PC-9 (cell line): ENCODE data around the gene LDLRAD3. TPM values are rescaled to one million over a fixed set of nuclear protein-coding genes. Genes with fewer than 3 reads are reported as not detected.

Experiments
- BruUV-seq: library from RNA; stranded (reverse); fragments of 400-500 nt; replicated peaks from 2 replicates; lab custom pipeline; 2021; lab: Mats Ljungman, UMichigan
- CTCF ChIA-PET: fragments of 300-600 bp; sonication (Branson Sonifier 250); formaldehyde crosslinking; loops from one replicate; lab custom pipeline; 2022; ENCODE audit warnings: antibody characterized with exemption; lab: Charles Lee
- POLR2A ChIA-PET: fragments of 300-600 bp; sonication (Branson Sonifier 250); formaldehyde crosslinking; loops from one replicate; lab custom pipeline; 2022; ENCODE audit warnings: antibody characterized with exemption; ENCODE audit not compliant: unreplicated experiment; lab: Charles Lee
- DNase-seq, 2 experiments: peaks; one replicate each; pipeline versions ENCODE4 v3.0.0 to v3.0.0-alpha.2; 2015 to 2022; ENCODE audit warnings: mixed read lengths in 1 of 2
- H2AFZ ChIP-seq: fragments of 200-600 bp; sonication (generic); 2 replicates; pipeline ENCODE4 v1.8.1; 2017; ENCODE audit warnings: antibody characterized with exemption
- H3F3A ChIP-seq: fragments of 200-600 bp; sonication (generic); 2 replicates; pipeline ENCODE4 v1.8.1; 2017; ENCODE audit warnings: antibody characterized with exemption, mild to moderate bottlenecking, low read depth; ENCODE audit not compliant: insufficient read depth
- H3K27ac ChIP-seq: fragments of 200-600 bp; sonication (generic); 2 replicates; pipeline ENCODE4 v1.6.1; 2016; ENCODE audit warnings: mixed run types
- H3K27me3 ChIP-seq: fragments of 200-600 bp; sonication (generic); 2 replicates; pipeline ENCODE4 v1.6.1; 2016; ENCODE audit warnings: low read depth, mixed run types; ENCODE audit not compliant: insufficient read depth
- H3K36me3 ChIP-seq: fragments of 200-600 bp; sonication (generic); 2 replicates; pipeline ENCODE4 v1.6.1; 2016; ENCODE audit warnings: low read depth, mixed run types
- H3K4me1 ChIP-seq: fragments of 200-600 bp; sonication (generic); replicated peaks from 2 replicates; pipeline ENCODE4 v1.6.1; 2016; ENCODE audit warnings: mixed run types; ENCODE audit not compliant: insufficient read depth
- H3K4me2 ChIP-seq: fragments of 200-600 bp; sonication (generic); 2 replicates; pipeline ENCODE4 v1.6.1; 2017; ENCODE audit warnings: mixed run types
- H3K4me3 ChIP-seq: fragments of 200-600 bp; sonication (generic); 2 replicates; pipeline ENCODE4 v1.6.1; 2016; ENCODE audit warnings: mixed run types
- H3K79me2 ChIP-seq: fragments of 200-600 bp; sonication (generic); 2 replicates; pipeline ENCODE4 v1.6.1; 2017; ENCODE audit warnings: low read depth, mixed run types
- H3K9me2 ChIP-seq: fragments of 200-600 bp; sonication (generic); 2 replicates; pipeline ENCODE4 v1.8.1; 2017; ENCODE audit warnings: mild to moderate bottlenecking; ENCODE audit not compliant: insufficient read depth
- H3K9me3 ChIP-seq: fragments of 200-600 bp; sonication (generic); 2 replicates; pipeline ENCODE4 v1.8.1; 2016; ENCODE audit warnings: low read depth; ENCODE audit not compliant: insufficient read depth
- H4K20me1 ChIP-seq: fragments of 200-600 bp; sonication (generic); 2 replicates; pipeline ENCODE4 v1.8.1; 2017; ENCODE audit not compliant: insufficient read depth
- EZH2 ChIP-seq: fragments of 200-600 bp; sonication (generic); IDR thresholded peaks from 2 replicates; pipeline ENCODE4 v1.8.0; 2017; ENCODE audit warnings: antibody characterized with exemption, low read depth
- intact Hi-C: fragments of 100-400 bp; cut with micrococcal nuclease; formaldehyde crosslinking; loops from one replicate; pipeline ENCODE4 v1.10.0; 2022; ENCODE audit not compliant: unreplicated experiment
- total RNA-seq: library from RNA; stranded (reverse); gene quantifications from 2 replicates; pipeline ENCODE4 v1.2.3, GENCODE V29; 2021
- TF ChIP-seq, protein P1 (sequence below): fragments of 200-600 bp; sonication (generic); conservative IDR thresholded peaks from 2 replicates; pipeline ENCODE4 v1.6.1; 2017; ENCODE audit warnings: mixed run types, antibody characterized with exemption, mild to moderate bottlenecking, moderate library complexity

The LDLRAD3 gene
- total RNA-seq, 1 experiment from 2014 or later = 15.9 TPM

DNA sequence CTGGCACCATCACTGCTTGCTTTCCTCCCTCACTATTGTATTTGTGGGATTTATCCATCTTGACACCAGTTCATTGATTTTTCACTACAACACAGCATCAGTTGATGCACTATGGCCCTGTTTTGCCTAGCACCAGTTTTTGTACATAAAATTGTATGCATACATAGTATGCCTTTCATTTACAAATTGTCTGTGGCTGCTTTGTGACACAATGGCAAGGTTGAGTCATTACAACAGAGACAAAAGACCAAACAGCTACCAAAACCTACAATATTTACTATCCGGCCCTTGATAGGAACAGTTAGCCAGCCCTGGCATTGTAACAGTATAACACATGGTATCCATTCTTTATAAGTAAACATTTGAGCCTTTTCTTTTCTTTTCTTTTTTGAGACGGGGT lies 150.3 kb downstream of the LDLRAD3 start:
- no TSS peak for BruUV-seq
- Histone ChIP-seq H3K36me3 (0 out of 2 replicates have a peak, but pooled peaks cover 6% of the 10 kb centered on the region), H3K79me2 (no peaks in the 10 kb centered on the region), H3K9me2 (no peaks in the 10 kb centered on the region), H2AFZ (no peak overlapping the region), H3K27ac (no peak overlapping the region), H4K20me1 (no peaks in the 10 kb centered on the region), H3K9me3 (no peaks in the 10 kb centered on the region), H3K4me3 (no peak overlapping the region), H3K27me3 (no peaks in the 10 kb centered on the region), H3K4me1 (no peaks in the 10 kb centered on the region), H3F3A (no peaks in the 10 kb centered on the region), H3K4me2 (no peak overlapping the region)
- intact Hi-C loops = no loop called here
- ChIA-PET POLR2A (no interaction called here), CTCF (no interaction called here)
- TF ChIP-seq EZH2 = no peak
- TF ChIP-seq, protein P1, sequence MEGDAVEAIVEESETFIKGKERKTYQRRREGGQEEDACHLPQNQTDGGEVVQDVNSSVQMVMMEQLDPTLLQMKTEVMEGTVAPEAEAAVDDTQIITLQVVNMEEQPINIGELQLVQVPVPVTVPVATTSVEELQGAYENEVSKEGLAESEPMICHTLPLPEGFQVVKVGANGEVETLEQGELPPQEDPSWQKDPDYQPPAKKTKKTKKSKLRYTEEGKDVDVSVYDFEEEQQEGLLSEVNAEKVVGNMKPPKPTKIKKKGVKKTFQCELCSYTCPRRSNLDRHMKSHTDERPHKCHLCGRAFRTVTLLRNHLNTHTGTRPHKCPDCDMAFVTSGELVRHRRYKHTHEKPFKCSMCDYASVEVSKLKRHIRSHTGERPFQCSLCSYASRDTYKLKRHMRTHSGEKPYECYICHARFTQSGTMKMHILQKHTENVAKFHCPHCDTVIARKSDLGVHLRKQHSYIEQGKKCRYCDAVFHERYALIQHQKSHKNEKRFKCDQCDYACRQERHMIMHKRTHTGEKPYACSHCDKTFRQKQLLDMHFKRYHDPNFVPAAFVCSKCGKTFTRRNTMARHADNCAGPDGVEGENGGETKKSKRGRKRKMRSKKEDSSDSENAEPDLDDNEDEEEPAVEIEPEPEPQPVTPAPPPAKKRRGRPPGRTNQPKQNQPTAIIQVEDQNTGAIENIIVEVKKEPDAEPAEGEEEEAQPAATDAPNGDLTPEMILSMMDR = no peak
- no peak for DNase-seq

DNA sequence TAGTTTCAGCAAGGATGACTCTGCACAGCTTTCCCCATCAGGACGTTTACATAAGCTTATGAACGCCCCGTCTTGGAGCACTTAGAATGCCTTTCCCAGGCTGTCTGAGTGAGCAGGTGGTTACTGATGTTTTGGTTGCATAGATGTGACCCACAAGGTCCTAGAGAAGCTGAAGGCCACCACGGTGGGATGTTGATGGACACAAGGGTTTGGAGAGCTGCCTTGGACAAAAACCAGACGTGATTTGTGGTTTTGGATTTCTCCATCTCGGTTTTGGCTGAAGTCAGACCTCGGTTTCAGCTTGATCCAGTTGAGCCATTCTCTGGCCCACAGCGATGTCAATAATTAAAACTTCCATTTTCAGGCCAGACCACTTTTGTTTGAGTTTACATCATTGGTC lies 151.9 kb downstream of the LDLRAD3 start:
- H3K4me2 ChIP-seq = no peak overlapping the region
- no peaks in the 10 kb centered on the region for H3K9me2 ChIP-seq
- 0 out of 2 replicates have a peak, but pooled peaks cover 17% of the 10 kb centered on the region for H3K36me3 ChIP-seq
- CTCF ChIA-PET = no interaction called here
- no peak overlapping the region for H2AFZ ChIP-seq
- intact Hi-C loops = no loop called here
- DNase-seq = no peak
- BruUV-seq = no TSS peak
- POLR2A ChIA-PET = no interaction called here
- no peak overlapping the region for H3K27ac ChIP-seq
- H3K9me3 ChIP-seq = no peaks in the 10 kb centered on the region
- H3K27me3 ChIP-seq = no peaks in the 10 kb centered on the region
- H3K4me3 ChIP-seq = no peak overlapping the region
- no peaks in the 10 kb centered on the region for H3F3A ChIP-seq
- H3K4me1 ChIP-seq = no peaks in the 10 kb centered on the region
- no peaks in the 10 kb centered on the region for H3K79me2 ChIP-seq
- TF ChIP-seq, protein P1 = no peak
- TF ChIP-seq EZH2 = no peak
- no peaks in the 10 kb centered on the region for H4K20me1 ChIP-seq

DNA sequence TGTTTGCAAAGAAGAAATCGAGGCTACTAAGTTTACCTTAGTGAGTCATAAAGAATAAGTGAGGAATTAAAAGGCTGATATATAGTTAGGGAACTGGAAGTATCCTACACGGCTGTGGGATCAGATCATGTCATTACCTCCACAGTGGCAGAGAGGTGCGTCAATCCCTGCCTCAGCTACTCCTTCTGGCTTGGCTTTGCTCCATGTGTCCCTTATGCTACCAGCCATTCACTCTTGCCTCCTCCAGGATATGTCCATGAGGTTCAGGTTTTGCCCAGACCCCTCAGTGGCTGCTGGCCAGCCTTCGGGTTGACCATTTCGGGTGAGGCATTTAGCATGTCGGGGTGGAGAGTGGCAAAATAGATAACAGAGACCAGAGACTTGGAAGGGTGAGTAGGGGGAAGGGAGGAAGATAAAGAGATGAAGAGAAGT lies 153.4 kb downstream of the LDLRAD3 start:
- CTCF ChIA-PET = interaction anchor here (0.6 kb wide), 1 partner anchor 275 kb away, joined by 4 read pairs; no protein-coding TSS in a partner anchor
- POLR2A ChIA-PET = no interaction called here
- no peak overlapping the region for H3K4me3 ChIP-seq

More for the DNA sequence above, 153.4 kb downstream of the LDLRAD3 start:
- Histone ChIP-seq H3K4me2 (no peak overlapping the region), H3K36me3 (0 out of 2 replicates have a peak, but pooled peaks cover 17% of the 10 kb centered on the region), H3K9me2 (no peaks in the 10 kb centered on the region), H3F3A (no peaks in the 10 kb centered on the region), H3K79me2 (no peaks in the 10 kb centered on the region), H4K20me1 (no peaks in the 10 kb centered on the region), H3K27ac (no peak overlapping the region), H2AFZ (no peak overlapping the region), H3K4me1 (no peaks in the 10 kb centered on the region), H3K9me3 (no peaks in the 10 kb centered on the region), H3K27me3 (no peaks in the 10 kb centered on the region)
- BruUV-seq = no TSS peak
- DNase-seq = no peak
- intact Hi-C loops = no loop called here
- TF ChIP-seq, protein P1 = no peak
- no peak for TF ChIP-seq EZH2
